GM10266 (cell line): ENCODE results near the gene PPP1R13L.

ENCODE experiments used
- DNase-seq: peaks from one replicate; pipeline ENCODE4 v3.0.0; 2012; ENCODE audit errors: extremely low spot score
- TF ChIP-seq, protein P1 (sequence below): IDR thresholded peaks from 2 replicates; pipeline ENCODE4 v1.5.1; 2012; ENCODE audit warnings: mild to moderate bottlenecking, low read depth; ENCODE audit not compliant: control insufficient read depth, insufficient read depth; ENCODE audit errors: missing control alignments

PPP1R13L gene

DNA sequence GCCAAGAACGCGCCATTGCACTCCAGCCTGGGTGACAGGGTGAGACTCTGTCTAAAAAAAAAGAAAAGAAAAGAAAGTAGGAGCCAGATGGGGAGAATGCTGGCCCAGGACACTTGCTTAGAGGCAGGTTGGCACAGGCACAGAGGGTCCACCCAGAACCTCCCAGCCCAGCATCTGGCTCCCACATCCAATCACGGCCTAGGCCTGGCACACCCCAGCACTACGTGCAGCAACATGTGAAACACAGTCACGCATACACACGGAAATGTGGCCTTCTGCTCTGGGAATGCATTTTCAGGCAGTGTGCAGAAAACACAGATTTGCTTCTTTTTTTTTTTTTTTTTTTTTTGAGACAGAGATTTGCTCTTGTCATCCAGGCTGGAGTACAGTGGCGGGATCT, 42.1 kb upstream of the PPP1R13L start:
- DNase-seq: no peak

DNA sequence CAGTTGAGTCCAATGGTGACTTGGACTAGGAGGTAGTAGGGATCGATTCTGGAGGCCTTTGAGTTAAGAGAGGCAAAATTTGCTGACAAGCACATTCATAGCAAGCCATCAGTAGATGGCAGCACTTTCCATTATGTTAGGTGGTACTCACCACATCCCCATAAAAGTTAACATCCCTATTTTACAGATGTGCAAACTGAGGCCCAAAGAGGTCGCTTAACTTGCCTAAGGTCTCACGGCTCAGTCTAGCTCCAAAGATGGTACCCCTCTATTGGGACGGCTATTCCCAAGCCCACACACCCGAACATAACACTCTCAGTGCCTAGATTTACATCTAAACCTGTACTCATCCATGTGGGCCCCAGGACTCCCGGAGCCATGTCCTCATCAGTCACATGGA, 41.4 kb upstream of the PPP1R13L start:
- TF ChIP-seq, protein P1, sequence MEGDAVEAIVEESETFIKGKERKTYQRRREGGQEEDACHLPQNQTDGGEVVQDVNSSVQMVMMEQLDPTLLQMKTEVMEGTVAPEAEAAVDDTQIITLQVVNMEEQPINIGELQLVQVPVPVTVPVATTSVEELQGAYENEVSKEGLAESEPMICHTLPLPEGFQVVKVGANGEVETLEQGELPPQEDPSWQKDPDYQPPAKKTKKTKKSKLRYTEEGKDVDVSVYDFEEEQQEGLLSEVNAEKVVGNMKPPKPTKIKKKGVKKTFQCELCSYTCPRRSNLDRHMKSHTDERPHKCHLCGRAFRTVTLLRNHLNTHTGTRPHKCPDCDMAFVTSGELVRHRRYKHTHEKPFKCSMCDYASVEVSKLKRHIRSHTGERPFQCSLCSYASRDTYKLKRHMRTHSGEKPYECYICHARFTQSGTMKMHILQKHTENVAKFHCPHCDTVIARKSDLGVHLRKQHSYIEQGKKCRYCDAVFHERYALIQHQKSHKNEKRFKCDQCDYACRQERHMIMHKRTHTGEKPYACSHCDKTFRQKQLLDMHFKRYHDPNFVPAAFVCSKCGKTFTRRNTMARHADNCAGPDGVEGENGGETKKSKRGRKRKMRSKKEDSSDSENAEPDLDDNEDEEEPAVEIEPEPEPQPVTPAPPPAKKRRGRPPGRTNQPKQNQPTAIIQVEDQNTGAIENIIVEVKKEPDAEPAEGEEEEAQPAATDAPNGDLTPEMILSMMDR: peak; percentile 59
- peak; percentile 66 for DNase-seq

More for the DNA sequence above, 42.1 kb upstream of the PPP1R13L start:
- TF ChIP-seq, protein P1: no peak

DNA sequence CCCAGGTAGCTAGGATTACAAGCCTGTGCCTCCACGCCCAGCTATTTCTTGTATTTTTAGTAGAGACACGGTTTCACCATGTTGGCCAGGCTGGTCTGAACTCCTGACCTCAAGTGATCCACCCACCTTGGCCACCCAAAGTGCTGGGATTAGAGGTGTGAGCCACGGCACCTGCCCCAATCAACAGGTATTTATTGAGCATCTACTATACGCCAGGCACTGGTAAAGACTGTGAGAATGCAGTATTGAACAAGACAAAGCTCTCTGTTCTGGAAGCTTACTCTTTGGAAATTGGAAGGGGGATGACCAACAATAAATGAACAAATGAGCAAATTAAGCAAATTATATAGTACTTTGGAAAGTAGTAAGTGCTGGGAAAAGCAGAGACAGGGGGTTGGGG, 40.3 kb upstream of the PPP1R13L start:
- TF ChIP-seq, protein P1: no peak
- no peak for DNase-seq

DNA sequence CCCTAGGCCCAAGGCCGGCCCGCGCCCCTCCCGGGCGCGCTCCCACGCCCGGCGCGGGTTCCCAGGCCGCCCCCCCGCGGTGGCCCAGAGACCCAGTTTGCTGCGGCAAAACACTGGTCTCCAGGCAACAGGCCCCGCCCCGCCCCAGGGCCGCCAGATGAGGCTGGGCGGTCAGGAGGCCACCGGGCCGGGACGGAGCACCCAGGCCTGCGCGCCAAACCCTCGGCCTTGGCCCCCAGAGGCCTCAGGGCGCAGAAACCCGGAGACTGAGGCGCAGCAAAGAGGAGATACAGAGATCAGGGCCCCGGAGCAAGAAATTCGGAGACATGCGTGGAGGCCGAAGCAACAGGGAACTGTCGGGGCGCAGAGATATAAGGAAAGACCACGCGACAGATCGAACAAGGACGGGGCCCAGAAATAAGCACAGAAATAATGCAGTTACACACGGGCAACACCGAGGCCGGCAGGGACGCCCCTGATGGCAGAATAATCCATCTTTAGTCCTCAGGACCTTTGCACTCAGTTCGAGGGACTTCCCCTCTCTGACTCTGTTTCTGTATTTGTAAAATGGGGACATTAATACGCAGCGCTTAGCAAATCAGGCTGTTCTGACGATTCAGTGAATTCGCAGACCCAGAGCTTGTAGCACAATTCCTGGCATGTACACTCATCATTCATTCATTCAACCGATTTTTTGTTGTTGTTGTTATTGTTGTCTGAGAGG, 39.6 kb upstream of the PPP1R13L start:
- TF ChIP-seq, protein P1: peak; percentile 34
- peak; percentile 96 for DNase-seq

DNA sequence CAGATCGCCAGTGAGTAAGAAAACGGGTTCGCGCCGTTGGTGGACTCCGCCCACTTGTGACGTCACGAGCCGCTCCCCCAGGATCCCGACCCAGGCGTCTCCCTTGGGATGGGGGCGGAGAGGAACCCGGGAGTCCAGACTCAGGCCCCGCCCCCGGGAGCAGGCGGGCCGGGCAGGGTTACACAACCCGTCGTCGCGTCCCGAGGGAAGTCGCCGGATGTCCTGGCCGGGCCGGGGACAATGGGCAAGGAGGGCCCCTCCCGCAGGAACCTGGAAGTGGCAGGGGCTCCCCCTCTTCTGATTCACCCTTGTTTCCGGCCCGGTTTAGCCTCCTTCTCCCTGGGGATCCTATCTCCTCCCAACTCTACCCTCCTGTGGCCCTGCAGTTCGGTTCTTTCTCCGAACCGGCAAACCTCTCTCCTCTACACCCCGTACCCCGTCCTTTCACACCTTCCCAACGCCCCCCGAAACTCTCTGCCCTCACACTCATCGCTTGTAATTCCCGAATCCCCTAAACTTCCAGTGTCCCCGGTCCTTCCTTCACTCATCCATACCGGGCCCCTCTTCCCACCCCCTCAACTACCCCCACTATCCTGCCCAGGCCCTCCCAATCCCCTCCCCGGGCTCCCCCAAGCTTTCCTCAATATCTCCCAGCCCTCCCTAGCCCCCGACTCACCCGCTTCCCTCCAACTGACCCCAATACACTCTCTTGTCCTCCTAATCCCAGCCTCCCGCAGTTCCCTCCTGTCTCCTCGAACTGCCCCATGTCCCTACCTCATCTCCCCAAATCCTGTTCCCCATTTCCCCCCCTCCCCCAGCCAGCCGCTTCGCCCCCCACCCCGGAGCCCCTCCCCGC, 38.8 kb upstream of the PPP1R13L start:
- TF ChIP-seq, protein P1: no peak
- peak; percentile 85 for DNase-seq

DNA sequence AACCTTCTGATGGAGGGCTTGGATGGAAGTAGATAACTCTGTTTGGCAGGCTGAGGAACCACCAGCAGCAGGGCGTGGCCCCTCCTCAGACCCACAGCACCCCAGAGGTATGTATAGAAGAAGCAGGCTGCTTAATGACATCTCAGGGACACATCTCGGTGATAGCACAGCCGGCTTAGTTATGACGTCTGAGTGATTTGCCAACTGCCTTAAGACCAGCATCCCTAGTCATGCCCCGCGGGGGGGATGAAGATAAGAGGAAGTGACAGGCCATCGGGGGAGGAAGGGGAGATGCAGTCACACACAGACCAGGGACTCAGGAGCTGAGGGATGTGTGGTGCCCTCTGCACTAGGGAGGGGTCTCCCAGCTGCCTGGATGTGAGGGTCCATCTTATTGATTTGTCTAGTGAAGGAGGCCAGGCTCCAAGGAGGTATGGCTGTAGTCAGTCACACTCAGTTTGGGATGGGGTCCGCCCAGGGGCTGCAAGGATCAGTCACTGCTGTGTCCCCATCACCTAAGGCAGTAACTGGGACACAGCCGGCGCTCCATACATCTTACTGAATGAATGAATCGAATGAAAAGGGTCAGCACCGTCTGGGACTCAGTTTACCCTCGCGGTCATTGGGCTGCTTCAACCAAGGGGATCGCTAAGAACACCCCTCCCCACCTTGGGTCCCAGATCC, 38.1 kb upstream of the PPP1R13L start:
- DNase-seq: peak; percentile 47
- TF ChIP-seq, protein P1: no peak
